Kidney (tissue), 14 donors: ENCODE data around the gene SOAT2. TPM values are rescaled to one million over a fixed set of nuclear protein-coding genes. Genes with fewer than 3 reads are reported as not detected.

Experiments used
- DNase-seq, 5 donors: peaks; one replicate each; pipeline ENCODE4 v3.0.0-alpha.2; 2013 to 2020
- FAIRE-seq: peaks from 2 replicates; lab custom pipeline; 2012; peaks lifted over from hg19 to GRCh38; lab: Jason Lieb, UNC
- H3K27ac ChIP-seq, 2 donors: one replicate each; pipeline ENCODE4 v1.7.0; 2013; ENCODE audit warnings: low read depth in 2 of 2, low read length in 2 of 2, inconsistent platforms in 1 of 2
- H3K27me3 ChIP-seq: one replicate; pipeline ENCODE4 v1.7.1; 2013; ENCODE audit warnings: low read length, inconsistent platforms; ENCODE audit not compliant: control insufficient read depth, insufficient read depth
- H3K36me3 ChIP-seq, 3 donors: one replicate each; pipeline versions ENCODE4 v1.7.0 to v1.7.1; 2013; ENCODE audit warnings: low read length in 3 of 3, control low read depth in 1 of 3, inconsistent platforms in 1 of 3; ENCODE audit not compliant: insufficient read depth in 3 of 3, control insufficient read depth in 2 of 3
- H3K4me1 ChIP-seq, 3 donors: one replicate each; pipeline versions ENCODE4 v1.7.0 to v1.7.1; 2013; ENCODE audit warnings: low read length in 3 of 3, inconsistent platforms in 1 of 3, low read depth in 1 of 3; ENCODE audit not compliant: control insufficient read depth in 2 of 3, insufficient read depth in 2 of 3
- H3K4me3 ChIP-seq, 3 donors: one replicate each; pipeline versions ENCODE4 v1.7.0 to v1.8.1; 2013; ENCODE audit warnings: low read length in 3 of 3, control low read depth in 1 of 3, inconsistent platforms in 1 of 3
- H3K9ac ChIP-seq, 3 donors: one replicate each; pipeline versions ENCODE4 v1.7.0 to v1.7.1; 2013; ENCODE audit warnings: low read length in 3 of 3, control low read depth in 1 of 3, inconsistent platforms in 1 of 3
- H3K9me3 ChIP-seq, 3 donors: one replicate each; pipeline versions ENCODE4 v1.7.0 to v1.7.1; 2013; ENCODE audit warnings: low read length in 3 of 3, control low read depth in 1 of 3, inconsistent platforms in 1 of 3; ENCODE audit not compliant: control insufficient read depth in 2 of 3, insufficient read depth in 1 of 3
- intact Hi-C: fragments of 100-400 bp; cut with DNase I; formaldehyde crosslinking; loops from one replicate; pipeline ENCODE4 v1.11.1; 2022
- polyA plus RNA-seq: library from polyadenylated mRNA; stranded (reverse); fragments of 350-450 nt; fragmentation: Illumina TruSeq; extraction: RNeasy Lipid Tissue Mini Kit (QIAGEN cat#74804); gene quantifications from one replicate; pipeline ENCODE4 v1.2.3, GENCODE V29; 2014; ENCODE audit warnings: low read depth, low replicate concordance; ENCODE audit not compliant: insufficient read depth
- total RNA-seq: library from RNA; stranded (reverse); fragmentation: NEBNext Ultra II Directional; extraction: Animal tissue kit (Norgen Biotek cat#: 25700); gene quantifications from one replicate; pipeline ENCODE4 v1.2.1, GENCODE V29; 2021
- TF ChIP-seq, protein P1 (sequence below): IDR thresholded peaks from 3 replicates; pipeline ENCODE4 v1.5.1; 2012; ENCODE audit warnings: mild to moderate bottlenecking, moderate library complexity, borderline replicate concordance; ENCODE audit not compliant: insufficient read depth; ENCODE audit errors: extremely low read depth
- donor health status: control.
- donor health status: control.
- donor health status: control.
- donor health status: control.
- donor health status: control.
- donor health status: DM: yes; HTN: yes; CAD: no.
- donor health status: Normal renal cell carcinoma (clear cell type).

SOAT2 gene
- total and polyA plus RNA-seq, 2 donors from 2014 or later, result 0.19 to 0.26 TPM

DNA sequence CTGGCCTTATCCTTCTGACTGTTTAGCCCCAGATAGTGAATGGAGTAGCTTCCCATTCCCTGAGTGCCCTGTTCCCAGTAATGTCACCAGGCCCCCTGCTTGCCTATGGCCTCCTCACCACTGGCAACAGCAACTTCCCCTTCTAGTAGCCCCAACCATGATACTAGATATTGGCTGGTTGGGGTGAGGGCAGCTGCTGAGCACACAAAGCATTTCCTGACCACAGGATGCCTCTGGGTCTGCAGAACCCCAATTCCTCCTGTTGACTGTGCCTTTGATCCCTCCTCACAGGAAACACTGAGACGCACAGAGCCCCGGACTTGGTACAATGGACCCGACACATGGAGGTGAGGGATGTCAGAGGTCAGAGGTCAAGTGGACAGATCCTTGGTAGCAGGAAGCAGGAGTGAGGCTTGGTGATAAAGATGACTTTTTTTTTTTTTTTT is 597 bp downstream of the SOAT2 start:
- DNase-seq (no peak), FAIRE-seq (no peak)
- Histone ChIP-seq H3K27me3 (no peaks in the 10 kb centered on the region), H3K9ac (no peak overlapping the region), H3K9me3 (no peaks in the 10 kb centered on the region), H3K27ac (peak overlapping the region in 1 of 2 donors; percentile 67), H3K36me3 (no peaks in the 10 kb centered on the region), H3K4me3 (no peak overlapping the region), H3K4me1 (peaks cover 3 to 24% (median 21%) of the 10 kb centered on the region in 3 donors)
- TF ChIP-seq, protein P1, sequence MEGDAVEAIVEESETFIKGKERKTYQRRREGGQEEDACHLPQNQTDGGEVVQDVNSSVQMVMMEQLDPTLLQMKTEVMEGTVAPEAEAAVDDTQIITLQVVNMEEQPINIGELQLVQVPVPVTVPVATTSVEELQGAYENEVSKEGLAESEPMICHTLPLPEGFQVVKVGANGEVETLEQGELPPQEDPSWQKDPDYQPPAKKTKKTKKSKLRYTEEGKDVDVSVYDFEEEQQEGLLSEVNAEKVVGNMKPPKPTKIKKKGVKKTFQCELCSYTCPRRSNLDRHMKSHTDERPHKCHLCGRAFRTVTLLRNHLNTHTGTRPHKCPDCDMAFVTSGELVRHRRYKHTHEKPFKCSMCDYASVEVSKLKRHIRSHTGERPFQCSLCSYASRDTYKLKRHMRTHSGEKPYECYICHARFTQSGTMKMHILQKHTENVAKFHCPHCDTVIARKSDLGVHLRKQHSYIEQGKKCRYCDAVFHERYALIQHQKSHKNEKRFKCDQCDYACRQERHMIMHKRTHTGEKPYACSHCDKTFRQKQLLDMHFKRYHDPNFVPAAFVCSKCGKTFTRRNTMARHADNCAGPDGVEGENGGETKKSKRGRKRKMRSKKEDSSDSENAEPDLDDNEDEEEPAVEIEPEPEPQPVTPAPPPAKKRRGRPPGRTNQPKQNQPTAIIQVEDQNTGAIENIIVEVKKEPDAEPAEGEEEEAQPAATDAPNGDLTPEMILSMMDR, result no peak
- intact Hi-C loops, result no loop called here

DNA sequence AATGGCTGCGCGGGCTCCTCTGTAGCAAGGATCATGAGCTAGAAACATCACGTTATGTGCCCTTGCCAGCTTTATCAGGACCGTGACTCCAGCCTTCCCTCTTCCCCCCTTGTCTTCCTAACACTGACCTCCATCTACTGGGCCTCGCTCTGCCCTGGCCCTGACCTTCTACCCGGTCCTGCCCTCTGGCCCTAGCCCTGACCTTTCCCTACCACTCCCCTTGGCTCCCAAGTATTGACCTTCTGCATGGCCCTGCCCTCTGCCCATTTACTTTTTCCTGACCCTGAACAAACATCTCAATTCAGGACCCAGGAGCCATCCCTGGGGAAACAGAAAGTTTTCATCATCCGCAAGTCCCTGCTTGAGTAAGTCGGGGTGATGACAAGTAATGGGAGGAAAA is 2.0 kb downstream of the SOAT2 start:
- intact Hi-C loops, result no loop called here
- no peaks in the 10 kb centered on the region for H3K9me3 ChIP-seq
- no peak overlapping the region for H3K4me3 ChIP-seq
- H3K36me3 ChIP-seq, result no peaks in the 10 kb centered on the region
- H3K27ac ChIP-seq, result no peak overlapping the region
- H3K27me3 ChIP-seq, result no peaks in the 10 kb centered on the region
- peaks cover 0 to 21% (median 17%) of the 10 kb centered on the region in 3 donors for H3K4me1 ChIP-seq
- FAIRE-seq, result no peak
- H3K9ac ChIP-seq, result no peak overlapping the region
- TF ChIP-seq, protein P1, result no peak
- DNase-seq, result no peak

DNA sequence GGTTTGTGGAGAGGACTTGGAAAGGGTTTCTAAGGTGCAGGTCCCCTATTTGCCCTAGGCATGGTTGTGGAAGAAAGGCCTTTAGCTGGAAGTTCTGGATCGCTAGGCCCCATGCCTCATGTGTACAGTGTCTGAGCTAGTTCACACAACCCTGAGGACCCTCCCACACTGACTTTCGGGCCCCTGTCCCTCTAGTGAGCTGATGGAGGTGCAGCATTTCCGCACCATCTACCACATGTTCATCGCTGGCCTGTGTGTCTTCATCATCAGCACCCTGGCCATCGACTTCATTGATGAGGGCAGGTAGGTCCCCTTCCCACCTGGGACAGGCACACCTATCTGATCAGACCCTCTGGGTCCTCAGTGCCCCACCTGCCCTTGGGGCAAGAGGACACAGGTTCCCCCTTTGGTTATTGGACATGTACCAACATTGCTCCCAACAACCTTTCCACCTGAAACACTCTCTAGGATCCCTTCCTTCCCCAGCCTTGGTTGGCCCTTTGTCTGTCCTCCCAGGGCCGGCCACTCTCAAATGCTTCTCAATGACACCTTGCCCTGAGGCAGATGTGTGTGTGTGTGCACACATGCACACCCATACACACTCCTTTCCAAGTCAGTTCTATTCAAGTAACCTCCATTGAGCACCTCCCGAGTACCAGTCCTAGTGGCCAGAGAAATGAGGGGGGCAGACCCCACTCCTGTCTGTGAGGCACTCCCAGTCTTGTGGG is 2.6 kb downstream of the SOAT2 start:
- FAIRE-seq (no peak), DNase-seq (no peak)
- Histone ChIP-seq H3K27ac (no peak overlapping the region), H3K36me3 (no peaks in the 10 kb centered on the region), H3K27me3 (no peaks in the 10 kb centered on the region), H3K4me1 (peaks cover 0 to 18% (median 17%) of the 10 kb centered on the region in 3 donors), H3K4me3 (no peak overlapping the region), H3K9me3 (no peaks in the 10 kb centered on the region), H3K9ac (no peak overlapping the region)
- TF ChIP-seq, protein P1, result no peak
- intact Hi-C loops, result no loop called here
